Calu3 (cell line): ENCODE results near the gene SMG1. TPM values are rescaled to one million over a fixed set of nuclear protein-coding genes. Genes with fewer than 3 reads are reported as not detected.

ENCODE experiments used
- BruUV-seq: library from RNA; stranded (reverse); fragments of 400-500 nt; replicated peaks from 2 replicates; lab custom pipeline; 2021; lab: Mats Ljungman, UMichigan
- CTCF ChIA-PET: fragments of 300-600 bp; sonication (Branson Sonifier 250); formaldehyde crosslinking; loops from one replicate; lab custom pipeline; 2022; ENCODE audit warnings: antibody characterized with exemption; lab: Charles Lee
- DNase-seq: peaks from one replicate; pipeline ENCODE4 v3.0.0; 2022
- H3K27ac Mint-ChIP-seq: one replicate; pipeline ENCODE4 v1.8.0; 2022; ENCODE audit warnings: mixed read lengths; ENCODE audit not compliant: unreplicated experiment
- H3K27me3 Mint-ChIP-seq: one replicate; pipeline ENCODE4 v1.8.0; 2022; ENCODE audit warnings: mixed read lengths; ENCODE audit not compliant: unreplicated experiment
- H3K36me3 Mint-ChIP-seq: one replicate; pipeline ENCODE4 v1.8.0; 2022; ENCODE audit warnings: mild to moderate bottlenecking, moderate library complexity, mixed read lengths; ENCODE audit not compliant: insufficient read depth, unreplicated experiment
- H3K4me1 Mint-ChIP-seq: one replicate; pipeline ENCODE4 v1.8.0; 2022; ENCODE audit warnings: mild to moderate bottlenecking, low read depth, mixed read lengths; ENCODE audit not compliant: unreplicated experiment
- H3K4me3 Mint-ChIP-seq: one replicate; pipeline ENCODE4 v1.8.0; 2022; ENCODE audit warnings: mild to moderate bottlenecking, low read depth, moderate library complexity, mixed read lengths; ENCODE audit not compliant: unreplicated experiment
- H3K9me3 Mint-ChIP-seq: one replicate; pipeline ENCODE4 v1.8.0; 2022; ENCODE audit warnings: low read depth, mixed read lengths; ENCODE audit not compliant: unreplicated experiment
- intact Hi-C: fragments of 100-400 bp; cut with micrococcal nuclease; formaldehyde crosslinking; loops from one replicate; pipeline ENCODE4 v1.10.0; 2022; ENCODE audit not compliant: unreplicated experiment
- total RNA-seq: library from RNA; stranded (reverse); gene quantifications from 2 replicates; pipeline ENCODE4 v1.2.3, GENCODE V29; 2022
- TF ChIP-seq, protein P1 (sequence below): fragments of 200-600 bp; IDR thresholded peaks from one replicate; pipeline ENCODE4 v1.8.0; 2022; ENCODE audit warnings: antibody characterized with exemption; ENCODE audit not compliant: unreplicated experiment

Gene SMG1
- total RNA-seq, 1 experiment from 2014 or later = 129 TPM

DNA sequence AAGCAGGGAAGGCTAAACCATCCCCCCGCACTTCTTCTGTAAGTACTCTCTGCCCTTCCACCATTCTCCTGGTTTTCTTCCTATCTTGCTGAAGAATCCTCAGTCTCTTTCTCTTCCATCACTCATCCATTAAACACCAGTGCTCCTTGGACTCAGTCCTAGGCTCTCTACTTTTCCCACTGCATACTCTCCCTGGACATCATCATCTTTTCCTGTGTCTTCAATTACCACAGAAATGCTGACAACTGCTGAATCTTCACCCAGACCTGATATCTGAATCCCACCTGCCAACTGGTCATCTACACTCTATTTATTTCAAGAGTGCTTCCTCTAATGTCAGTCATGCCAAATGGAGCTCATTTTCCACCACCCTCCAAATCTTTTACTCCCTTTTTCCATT is 71.0 kb downstream of the SMG1 start:
- no peak overlapping the region for H3K27ac Mint-ChIP-seq
- no peaks in the 10 kb centered on the region for H3K9me3 Mint-ChIP-seq
- CTCF ChIA-PET = no interaction called here
- TF ChIP-seq, protein P1, sequence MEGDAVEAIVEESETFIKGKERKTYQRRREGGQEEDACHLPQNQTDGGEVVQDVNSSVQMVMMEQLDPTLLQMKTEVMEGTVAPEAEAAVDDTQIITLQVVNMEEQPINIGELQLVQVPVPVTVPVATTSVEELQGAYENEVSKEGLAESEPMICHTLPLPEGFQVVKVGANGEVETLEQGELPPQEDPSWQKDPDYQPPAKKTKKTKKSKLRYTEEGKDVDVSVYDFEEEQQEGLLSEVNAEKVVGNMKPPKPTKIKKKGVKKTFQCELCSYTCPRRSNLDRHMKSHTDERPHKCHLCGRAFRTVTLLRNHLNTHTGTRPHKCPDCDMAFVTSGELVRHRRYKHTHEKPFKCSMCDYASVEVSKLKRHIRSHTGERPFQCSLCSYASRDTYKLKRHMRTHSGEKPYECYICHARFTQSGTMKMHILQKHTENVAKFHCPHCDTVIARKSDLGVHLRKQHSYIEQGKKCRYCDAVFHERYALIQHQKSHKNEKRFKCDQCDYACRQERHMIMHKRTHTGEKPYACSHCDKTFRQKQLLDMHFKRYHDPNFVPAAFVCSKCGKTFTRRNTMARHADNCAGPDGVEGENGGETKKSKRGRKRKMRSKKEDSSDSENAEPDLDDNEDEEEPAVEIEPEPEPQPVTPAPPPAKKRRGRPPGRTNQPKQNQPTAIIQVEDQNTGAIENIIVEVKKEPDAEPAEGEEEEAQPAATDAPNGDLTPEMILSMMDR = no peak
- no TSS peak for BruUV-seq
- H3K36me3 Mint-ChIP-seq = peaks cover 54% of the 10 kb centered on the region
- intact Hi-C loops = no loop called here
- DNase-seq = no peak
- H3K27me3 Mint-ChIP-seq = no peaks in the 10 kb centered on the region
- no peak overlapping the region for H3K4me3 Mint-ChIP-seq
- H3K4me1 Mint-ChIP-seq = peaks cover 11% of the 10 kb centered on the region

DNA sequence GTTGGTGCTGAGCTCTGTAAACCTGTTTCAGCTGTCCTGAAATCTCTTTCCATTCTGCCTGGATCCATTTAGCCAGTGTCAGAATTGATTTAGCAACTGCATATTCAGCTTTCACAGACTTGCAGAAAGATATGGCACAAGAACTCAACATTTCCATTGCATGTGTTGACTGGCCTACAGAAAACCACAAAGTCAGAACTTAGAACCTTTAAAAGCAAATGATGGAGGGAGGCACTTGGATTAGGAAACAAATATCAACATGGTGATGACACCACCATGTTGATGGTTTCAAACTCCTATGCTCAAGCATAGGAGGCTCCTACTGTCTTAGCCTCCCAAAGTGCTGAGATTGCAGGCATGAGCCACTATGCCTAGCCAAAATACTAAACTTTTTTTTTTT is 72.5 kb downstream of the SMG1 start:
- intact Hi-C loops = no loop called here
- Mint-ChIP-seq H3K9me3 (no peaks in the 10 kb centered on the region), H3K4me3 (no peak overlapping the region), H3K27me3 (no peaks in the 10 kb centered on the region), H3K36me3 (peaks cover 63% of the 10 kb centered on the region), H3K4me1 (peaks cover 11% of the 10 kb centered on the region), H3K27ac (no peak overlapping the region)
- BruUV-seq = no TSS peak
- CTCF ChIA-PET = no interaction called here
- no peak for DNase-seq
- TF ChIP-seq, protein P1 = no peak

DNA sequence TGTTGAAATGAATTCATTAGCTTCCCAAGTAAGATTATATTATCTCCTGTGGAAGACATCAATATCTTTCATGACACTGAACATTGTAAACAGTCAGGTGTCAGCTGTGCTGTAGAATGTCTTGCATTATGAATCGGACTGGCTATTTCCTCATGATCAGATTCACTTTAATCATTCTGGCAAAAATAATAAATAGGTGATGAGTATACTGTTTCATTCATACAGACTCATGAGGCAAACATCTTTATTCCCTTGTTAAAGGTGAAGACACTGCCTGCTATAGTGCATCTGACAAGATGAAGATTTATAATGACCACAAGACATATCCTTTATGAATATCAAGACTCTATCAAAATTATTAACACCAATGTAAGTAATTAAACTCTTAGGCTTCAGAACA is 73.6 kb downstream of the SMG1 start:
- intact Hi-C loops = no loop called here
- Mint-ChIP-seq H3K4me1 (peaks cover 11% of the 10 kb centered on the region), H3K9me3 (no peaks in the 10 kb centered on the region), H3K4me3 (no peak overlapping the region), H3K27ac (no peak overlapping the region), H3K36me3 (peaks cover 65% of the 10 kb centered on the region), H3K27me3 (no peaks in the 10 kb centered on the region)
- no TSS peak for BruUV-seq
- no peak for DNase-seq
- CTCF ChIA-PET = no interaction called here
- TF ChIP-seq, protein P1 = no peak

DNA sequence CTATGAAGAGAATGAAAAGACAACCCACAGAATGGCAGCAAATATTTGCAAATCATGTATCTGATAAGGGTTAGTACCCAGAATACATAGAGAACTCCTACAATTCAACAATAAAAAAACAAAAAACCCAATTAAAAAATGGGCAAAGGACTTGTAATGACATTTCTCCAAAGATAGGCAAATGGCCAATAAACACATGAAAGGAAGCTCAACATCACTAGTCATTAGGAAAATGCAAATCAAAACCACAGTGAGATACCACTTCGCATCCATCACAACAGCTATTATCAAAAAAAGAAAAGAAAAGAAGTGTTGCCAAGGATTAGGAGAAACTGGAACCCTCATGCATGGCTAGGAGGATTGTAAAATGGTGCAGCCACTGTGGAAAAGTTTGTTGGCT is 79.8 kb downstream of the SMG1 start:
- Mint-ChIP-seq H3K36me3 (peaks cover 60% of the 10 kb centered on the region), H3K27ac (no peak overlapping the region), H3K27me3 (no peaks in the 10 kb centered on the region), H3K9me3 (no peaks in the 10 kb centered on the region), H3K4me1 (no peaks in the 10 kb centered on the region), H3K4me3 (no peak overlapping the region)
- BruUV-seq = no TSS peak
- TF ChIP-seq, protein P1 = no peak
- CTCF ChIA-PET = no interaction called here
- intact Hi-C loops = no loop called here
- DNase-seq = no peak
